ENCODE measurements around the gene PKMYT1. TPM values are rescaled to one million over a fixed set of nuclear protein-coding genes. Genes with fewer than 3 reads are reported as not detected.
"Not testable (repeated sequence)": the region's sequence is repeated elsewhere in the genome, so short reads cannot be mapped to it uniquely, and the experiment has no call there.

The PKMYT1 gene
- total and polyA plus RNA-seq, 9 of the 15 experiments (the other 6 are each of a cell fraction or from before 2014, with no cell fraction given), result 8.7 to 201 (median 37.8) TPM

- 68% methylated on average over 11 of the region's 11 CpGs for whole genome bisulfite sequencing (ENCODE audit: insufficient coverage, low coverage, missing lambda C conversion rate)
- peaks cover 3 to 22% of the 10 kb centered on the region in 2 experiments; a peak in 3 of 5 replicates for H3K4me1 ChIP-seq (replicated peaks in 1 of 2; ENCODE audit: control insufficient read depth in 2 of 2, insufficient read depth in 2 of 2, low read length in 2 of 2)
- intact Hi-C loops (cut with micrococcal nuclease) (loop anchor here (5.0 kb wide), 1 partner anchor 54 kb away; the partner anchor contains the start of gene PKMYT1), in situ Hi-C loops (cut with MboI) (loop anchor here (5.0 kb wide), 1 partner anchor 91 kb away; no protein-coding TSS in a partner anchor)
- no peak for TF ChIP-seq BCOR (IDR thresholded peaks at IDR 0.05)
- no peak for TF ChIP-seq RFX7 (CRISPR knock-in tag; IDR thresholded peaks at IDR 0.05)
- TF ChIP-seq, protein P1, sequence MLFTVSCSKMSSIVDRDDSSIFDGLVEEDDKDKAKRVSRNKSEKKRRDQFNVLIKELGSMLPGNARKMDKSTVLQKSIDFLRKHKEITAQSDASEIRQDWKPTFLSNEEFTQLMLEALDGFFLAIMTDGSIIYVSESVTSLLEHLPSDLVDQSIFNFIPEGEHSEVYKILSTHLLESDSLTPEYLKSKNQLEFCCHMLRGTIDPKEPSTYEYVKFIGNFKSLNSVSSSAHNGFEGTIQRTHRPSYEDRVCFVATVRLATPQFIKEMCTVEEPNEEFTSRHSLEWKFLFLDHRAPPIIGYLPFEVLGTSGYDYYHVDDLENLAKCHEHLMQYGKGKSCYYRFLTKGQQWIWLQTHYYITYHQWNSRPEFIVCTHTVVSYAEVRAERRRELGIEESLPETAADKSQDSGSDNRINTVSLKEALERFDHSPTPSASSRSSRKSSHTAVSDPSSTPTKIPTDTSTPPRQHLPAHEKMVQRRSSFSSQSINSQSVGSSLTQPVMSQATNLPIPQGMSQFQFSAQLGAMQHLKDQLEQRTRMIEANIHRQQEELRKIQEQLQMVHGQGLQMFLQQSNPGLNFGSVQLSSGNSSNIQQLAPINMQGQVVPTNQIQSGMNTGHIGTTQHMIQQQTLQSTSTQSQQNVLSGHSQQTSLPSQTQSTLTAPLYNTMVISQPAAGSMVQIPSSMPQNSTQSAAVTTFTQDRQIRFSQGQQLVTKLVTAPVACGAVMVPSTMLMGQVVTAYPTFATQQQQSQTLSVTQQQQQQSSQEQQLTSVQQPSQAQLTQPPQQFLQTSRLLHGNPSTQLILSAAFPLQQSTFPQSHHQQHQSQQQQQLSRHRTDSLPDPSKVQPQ (CRISPR knock-in tag; IDR thresholded peaks at IDR 0.05; ENCODE audit: borderline replicate concordance), result no peak
- no peak for TF ChIP-seq TAF7 (tag; IDR thresholded peaks at IDR 0.05)
- TF ChIP-seq POLR2G (IDR thresholded peaks at IDR 0.05; ENCODE audit: low read depth, low read length), result 0 out of 2 replicates have a peak, but pooled peaks have one; percentile 41
- TF ChIP-seq PHF20 (IDR thresholded peaks at IDR 0.05; ENCODE audit: partially characterized antibody), result no peak
- no peaks in the 10 kb centered on the region for H3K9me1 ChIP-seq (ENCODE audit: control insufficient read depth, insufficient read depth, low read length)
- no TSS peak for BruUV-seq (replicated peaks)
- ATAC-seq (no peak), DNase-seq (ENCODE audit: extremely low read depth in 1 of 4, low spot score in 3 of 4) (peak in 1 of 4 experiments; percentile 2), FAIRE-seq (no peak)
- H3K79me2 ChIP-seq (ENCODE audit: control insufficient read depth, insufficient read depth, low read length), result no peaks in the 10 kb centered on the region
- no peak overlapping the region for H2AFZ ChIP-seq (ENCODE audit: low read depth, low read length)
- CTCF ChIA-PET (ENCODE audit: low intra/inter-chr PET ratio), result no interaction called here
- H3K9me3 ChIP-seq (replicated peaks; ENCODE audit: control insufficient read depth, insufficient read depth, low read depth, low read length), result no peaks in the 10 kb centered on the region
- H3K27ac ChIP-seq (ENCODE audit: extremely low read depth, low read depth, low read length), result no peak overlapping the region
- POLR2A ChIA-PET, result interaction anchor here (0.6 kb wide), 1 partner anchor 36 kb away, joined by 3 read pairs; no protein-coding TSS in a partner anchor
- no peak overlapping the region for H3K4me2 ChIP-seq (ENCODE audit: insufficient read depth, low read length)
- H3K36me3 ChIP-seq (ENCODE audit: control insufficient read depth, insufficient read depth, low read length), result peaks cover 24% of the 10 kb centered on the region; the same call in 1 of the 3 replicates
- H3K9ac ChIP-seq (ENCODE audit: insufficient read depth in 1 of 2, low read depth in 2 of 2, low read length in 2 of 2), result peak overlapping the region in 1 of 2 experiments; percentile 35; a peak in 1 of 4 replicates
- H3K27me3 ChIP-seq (ENCODE audit: control insufficient read depth in 2 of 2, insufficient read depth in 2 of 2, low read length in 2 of 2), result no peaks in the 10 kb centered on the region
- H4K20me1 ChIP-seq (replicated peaks; ENCODE audit: control insufficient read depth, insufficient read depth, low read length), result no peaks in the 10 kb centered on the region
- H3K4me3 ChIP-seq, result no peak overlapping the region
Measured at GRCh38 chr16:2928796-2929195, 51.5 kb downstream of the PKMYT1 start.

- ATAC-seq; H3K9me1 ChIP-seq (ENCODE audit: control insufficient read depth, insufficient read depth, low read length); H3K9ac ChIP-seq (ENCODE audit: insufficient read depth in 1 of 2, low read depth in 2 of 2, low read length in 2 of 2); H4K20me1 ChIP-seq (replicated peaks; ENCODE audit: control insufficient read depth, insufficient read depth, low read length); BruUV-seq (replicated peaks); DNase-seq (ENCODE audit: extremely low read depth in 1 of 4, low spot score in 3 of 4); H3K4me2 ChIP-seq (ENCODE audit: insufficient read depth, low read length); FAIRE-seq; H3K27ac ChIP-seq (ENCODE audit: extremely low read depth, low read depth, low read length); H3K27me3 ChIP-seq (ENCODE audit: control insufficient read depth in 2 of 2, insufficient read depth in 2 of 2, low read length in 2 of 2); H3K79me2 ChIP-seq (ENCODE audit: control insufficient read depth, insufficient read depth, low read length); H2AFZ ChIP-seq (ENCODE audit: low read depth, low read length); H3K4me3 ChIP-seq; H3K9me3 ChIP-seq (replicated peaks; ENCODE audit: control insufficient read depth, insufficient read depth, low read depth, low read length): not testable (repeated sequence)
- ChIA-PET POLR2A (interaction anchor here (0.6 kb wide), 2 partner anchors 29 to 37 kb away, joined by 3 read pairs; no protein-coding TSS in a partner anchor), CTCF (ENCODE audit: low intra/inter-chr PET ratio) (interaction anchor here (1.8 kb wide), 1 partner anchor 89 kb away, joined by 12 read pairs; no protein-coding TSS in a partner anchor)
- intact Hi-C loops (cut with micrococcal nuclease) (loop anchor here (5.0 kb wide), 1 partner anchor 54 kb away; the partner anchor contains the start of gene PKMYT1), in situ Hi-C loops (cut with MboI) (loop anchor here (5.0 kb wide), 1 partner anchor 91 kb away; no protein-coding TSS in a partner anchor)
- 86% methylated on average over 4 of the region's 4 CpGs for WGBS (ENCODE audit: insufficient coverage, low coverage, missing lambda C conversion rate)
- peaks cover 3 to 22% of the 10 kb centered on the region in 2 experiments; a peak in 3 of 5 replicates for H3K4me1 ChIP-seq (replicated peaks in 1 of 2; ENCODE audit: control insufficient read depth in 2 of 2, insufficient read depth in 2 of 2, low read length in 2 of 2)
- H3K36me3 ChIP-seq (ENCODE audit: control insufficient read depth, insufficient read depth, low read length), result peaks cover 19% of the 10 kb centered on the region; the same call in 1 of the 3 replicates
Measured at GRCh38 chr16:2928151-2928550, 52.1 kb downstream of the PKMYT1 start.
